Liver (tissue), 3 donors: ENCODE measurements around the gene SEC14L6.

ENCODE experiments used
- ATF3 ChIP-seq: IDR thresholded peaks from 2 replicates; pipeline ENCODE4 v1.6.1; 2016; ENCODE audit warnings: antibody characterized with exemption
- CTCF ChIP-seq: fragments of 150-350 bp; IDR thresholded peaks from 2 replicates; pipeline ENCODE4 v1.5.1; 2017; ENCODE audit warnings: improper control_type of control experiment, low read depth, low read length; ENCODE audit not compliant: missing input control
- EGR1 ChIP-seq, 2 donors: IDR thresholded peaks; 2 replicates each; pipeline ENCODE4 v1.6.1; 2016 to 2018; ENCODE audit warnings: antibody characterized with exemption in 2 of 2, low read depth in 2 of 2
- GABPA ChIP-seq, 2 donors: IDR thresholded peaks in 1 of 2; conservative IDR thresholded peaks in 1 of 2; 2 replicates each; pipeline ENCODE4 v1.6.1; 2016; ENCODE audit warnings: antibody characterized with exemption in 2 of 2, mild to moderate bottlenecking in 1 of 2, moderate library complexity in 1 of 2
- HNF4A ChIP-seq, 2 donors: conservative IDR thresholded peaks; 2 replicates each; pipeline ENCODE4 v1.6.1; 2016; ENCODE audit warnings: antibody characterized with exemption in 2 of 2, mild to moderate bottlenecking in 2 of 2
- JUND ChIP-seq, 2 donors: IDR thresholded peaks; 2 replicates each; pipeline ENCODE4 v1.6.1; 2016; ENCODE audit warnings: antibody characterized with exemption in 2 of 2
- MAX ChIP-seq: IDR thresholded peaks from 2 replicates; pipeline ENCODE4 v1.6.1; 2016; ENCODE audit warnings: antibody characterized with exemption
- NR2F2 ChIP-seq: IDR thresholded peaks from 2 replicates; pipeline ENCODE4 v1.6.1; 2016; ENCODE audit warnings: antibody characterized with exemption
- RAD21 ChIP-seq, 2 donors: IDR thresholded peaks; 2 replicates each; pipeline ENCODE4 v1.6.1; 2016; ENCODE audit warnings: antibody characterized with exemption in 2 of 2, mild to moderate bottlenecking in 2 of 2
- SP1 ChIP-seq: IDR thresholded peaks from 2 replicates; pipeline ENCODE4 v1.6.1; 2018; ENCODE audit warnings: antibody characterized with exemption, mild to moderate bottlenecking
- TAF1 ChIP-seq: conservative IDR thresholded peaks from 2 replicates; pipeline ENCODE4 v1.6.1; 2016; ENCODE audit warnings: antibody characterized with exemption, mild to moderate bottlenecking
- YY1 ChIP-seq: IDR thresholded peaks from 2 replicates; pipeline ENCODE4 v1.6.1; 2016; ENCODE audit warnings: antibody characterized with exemption, mild to moderate bottlenecking
- ZBTB33 ChIP-seq: IDR thresholded peaks from 2 replicates; pipeline ENCODE4 v1.6.1; 2016; ENCODE audit warnings: antibody characterized with exemption
- donor health status: healthy.
- donor health status: healthy.

- TF ChIP-seq YY1 (no peak), CTCF (no peak), MAX (no peak), ZBTB33 (no peak), GABPA (IDR thresholded peaks at IDR 0.05 in 1 of 2, conservative IDR thresholded peaks at IDR 0.05 in 1 of 2) (no peak), EGR1 (IDR thresholded peaks at IDR 0.05; ENCODE audit: low read depth in 2 of 2) (no peak), RAD21 (IDR thresholded peaks at IDR 0.05) (no peak), TAF1 (no peak), JUND (IDR thresholded peaks at IDR 0.05) (no peak), ATF3 (no peak), HNF4A (conservative IDR thresholded peaks at IDR 0.05) (no peak), SP1 (no peak), NR2F2 (no peak)
These were observed 35.4 kb downstream of the SEC14L6 start for GRCh38 chr22:30511109-30511508.
